HG03521 (cell line): ENCODE results near the gene HSBP1.

Experiments
- ATAC-seq: cut with Tn5 transposase; IDR thresholded peaks from one replicate; pipeline ENCODE4 v1.9.1; 2021; ENCODE audit warnings: mild to moderate bottlenecking, moderate library complexity; ENCODE audit not compliant: unreplicated experiment

HSBP1 gene

GRCh38 chr16:83802554-83803205 is 5.1 kb upstream of the HSBP1 start:
- ATAC-seq: peak; percentile 8

- ATAC-seq: no peak
Observed at GRCh38 chr16:83803811-83804210, 4.0 kb upstream of the HSBP1 start.

- ATAC-seq: no peak
Observed at GRCh38 chr16:83804366-83804765, 3.4 kb upstream of the HSBP1 start.

GRCh38 chr16:83806036-83806435 is 1.7 kb upstream of the HSBP1 start:
- no peak for ATAC-seq

GRCh38 chr16:83806731-83807130 is 1.0 kb upstream of the HSBP1 start:
- ATAC-seq: no peak

GRCh38 chr16:83807327-83807709 is 460 bp upstream of the HSBP1 start:
- ATAC-seq: peak; percentile 2

- ATAC-seq: no peak
Observed at GRCh38 chr16:83808573-83809014, 816 bp downstream of the HSBP1 start.

- no peak for ATAC-seq
Observed at GRCh38 chr16:83809092-83809491, 1.3 kb downstream of the HSBP1 start.

- ATAC-seq: no peak
Observed at GRCh38 chr16:83810901-83811300, 3.1 kb downstream of the HSBP1 start.

- ATAC-seq: peak; percentile 82
Observed at GRCh38 chr16:83813823-83814658, 6.3 kb downstream of the HSBP1 start.

GRCh38 chr16:83814659-83814985 is 6.8 kb downstream of the HSBP1 start:
- ATAC-seq: no peak

- ATAC-seq: no peak
Observed at GRCh38 chr16:83817022-83817421, 9.2 kb downstream of the HSBP1 start.

GRCh38 chr16:83818276-83818675 is 10.5 kb downstream of the HSBP1 start:
- ATAC-seq: no peak

- no peak for ATAC-seq
Observed at GRCh38 chr16:83819361-83819760, 11.6 kb downstream of the HSBP1 start.

- ATAC-seq: peak; percentile 79
Observed at GRCh38 chr16:83826146-83826913, 18.6 kb downstream of the HSBP1 start.

- ATAC-seq: no peak
Observed at GRCh38 chr16:83830091-83830768, 22.5 kb downstream of the HSBP1 start.

GRCh38 chr16:83830769-83831455 is 23.1 kb downstream of the HSBP1 start:
- no peak for ATAC-seq

- ATAC-seq: no peak
Observed at GRCh38 chr16:83831456-83831987, 23.7 kb downstream of the HSBP1 start.

- no peak for ATAC-seq
Observed at GRCh38 chr16:83833921-83834320, 26.1 kb downstream of the HSBP1 start.
